Caco-2 (cell line): Measurements from ENCODE around the gene ACTA1. TPM values are rescaled to one million over a fixed set of nuclear protein-coding genes. Genes with fewer than 3 reads are reported as not detected.

ENCODE experiments used
- BruUV-seq: library from RNA; stranded (reverse); fragments of 400-500 nt; replicated peaks from 2 replicates; lab custom pipeline; 2021; lab: Mats Ljungman, UMichigan
- CTCF ChIA-PET: fragments of 300-600 bp; sonication (Branson Sonifier 250); formaldehyde crosslinking; loops from one replicate; lab custom pipeline; 2022; ENCODE audit warnings: antibody characterized with exemption; lab: Charles Lee
- POLR2A ChIA-PET: fragments of 300-600 bp; sonication (Branson Sonifier 250); formaldehyde crosslinking; loops from one replicate; lab custom pipeline; 2022; ENCODE audit warnings: antibody characterized with exemption; lab: Charles Lee
- DNase-seq, 2 experiments: peaks; one replicate each; pipeline versions ENCODE4 v3.0.0 to v3.0.0-alpha.2; 2020 to 2022
- H3K27me3 ChIP-seq: replicated peaks from 2 replicates; pipeline ENCODE4 v1.6.0; 2011; ENCODE audit warnings: low read length; ENCODE audit not compliant: control insufficient read depth, insufficient read depth
- H3K36me3 ChIP-seq: 2 replicates; pipeline ENCODE4 v1.5.1; 2011; ENCODE audit warnings: low read length; ENCODE audit not compliant: control insufficient read depth, insufficient read depth
- H3K4me1 ChIP-seq: fragments of 250-450 bp; sonication (Bioruptor Pico); 2 replicates; pipeline ENCODE4 v1.5.1; 2020; ENCODE audit warnings: mild to moderate bottlenecking
- H3K4me3 ChIP-seq: 2 replicates; pipeline ENCODE4 v1.5.1; 2011; ENCODE audit warnings: low read depth, mild to moderate bottlenecking, control low read depth, low read length
- H3K9me3 ChIP-seq: fragments of 250-450 bp; sonication (Bioruptor Pico); 2 replicates; pipeline ENCODE4 v1.5.1; 2020; ENCODE audit warnings: mild to moderate bottlenecking, moderate library complexity
- H3K27ac Mint-ChIP-seq: one replicate; pipeline ENCODE4 v1.8.0; 2022; ENCODE audit warnings: mixed read lengths; ENCODE audit not compliant: unreplicated experiment
- H3K27me3 Mint-ChIP-seq: one replicate; pipeline ENCODE4 v1.8.0; 2022; ENCODE audit warnings: mixed read lengths; ENCODE audit not compliant: insufficient read depth, unreplicated experiment
- H3K36me3 Mint-ChIP-seq: one replicate; pipeline ENCODE4 v1.8.0; 2022; ENCODE audit warnings: mild to moderate bottlenecking, mixed read lengths; ENCODE audit not compliant: insufficient read depth, unreplicated experiment
- H3K4me1 Mint-ChIP-seq: one replicate; pipeline ENCODE4 v1.8.0; 2022; ENCODE audit warnings: low read depth, mixed read lengths; ENCODE audit not compliant: unreplicated experiment
- H3K4me3 Mint-ChIP-seq: one replicate; pipeline ENCODE4 v1.8.0; 2022; ENCODE audit warnings: mild to moderate bottlenecking, moderate library complexity, mixed read lengths; ENCODE audit not compliant: unreplicated experiment
- H3K9me3 Mint-ChIP-seq: one replicate; pipeline ENCODE4 v1.8.0; 2022; ENCODE audit warnings: mixed read lengths; ENCODE audit not compliant: unreplicated experiment
- intact Hi-C: fragments of 100-400 bp; cut with micrococcal nuclease; formaldehyde crosslinking; loops from one replicate; pipeline ENCODE4 v1.10.0; 2022; ENCODE audit not compliant: unreplicated experiment
- total RNA-seq: library from RNA; stranded (reverse); gene quantifications from 2 replicates; pipeline ENCODE4 v1.2.3, GENCODE V29; 2022
- TF ChIP-seq, protein P1 (sequence below), 2 experiments: fragments of 200-600 bp in 1 of 2; IDR thresholded peaks; 1 replicate in 1 of 2; 2 replicates in 1 of 2; pipeline versions ENCODE4 v1.5.1 to v1.8.0; 2011 to 2022; ENCODE audit warnings: antibody characterized with exemption in 1 of 2, control low read depth in 1 of 2, inconsistent platforms in 1 of 2, low read depth in 1 of 2, low read length in 1 of 2, mild to moderate bottlenecking in 1 of 2, moderate library complexity in 1 of 2; ENCODE audit not compliant: insufficient read depth in 1 of 2, severe bottlenecking in 1 of 2, unreplicated experiment in 1 of 2

ACTA1 gene
- total RNA-seq, 1 experiment from 2014 or later, result 5.1 TPM

DNA sequence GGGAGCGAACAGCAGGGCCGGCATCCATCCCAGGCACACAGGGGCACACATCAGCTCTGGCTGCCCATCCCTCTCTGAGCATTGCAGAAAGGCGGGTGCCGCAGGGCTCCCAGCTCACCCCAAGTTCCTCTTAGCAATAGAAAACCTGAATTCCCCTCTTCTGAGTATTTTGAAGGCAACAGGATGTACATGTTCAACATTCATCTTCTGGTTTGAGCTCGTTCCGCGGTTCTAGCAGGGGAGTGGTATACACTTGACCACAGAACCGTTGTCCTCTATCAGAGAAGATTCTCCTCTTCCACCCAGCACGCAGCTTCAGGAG lies 23.6 kb downstream of the ACTA1 start:
- H3K4me3 Mint-ChIP-seq, result no peak overlapping the region
- Histone ChIP-seq H3K36me3 (no peaks in the 10 kb centered on the region), H3K9me3 (no peaks in the 10 kb centered on the region), H3K4me3 (no peak overlapping the region), H3K27me3 (no peaks in the 10 kb centered on the region), H3K4me1 (peaks cover 15% of the 10 kb centered on the region)
- TF ChIP-seq, protein P1, sequence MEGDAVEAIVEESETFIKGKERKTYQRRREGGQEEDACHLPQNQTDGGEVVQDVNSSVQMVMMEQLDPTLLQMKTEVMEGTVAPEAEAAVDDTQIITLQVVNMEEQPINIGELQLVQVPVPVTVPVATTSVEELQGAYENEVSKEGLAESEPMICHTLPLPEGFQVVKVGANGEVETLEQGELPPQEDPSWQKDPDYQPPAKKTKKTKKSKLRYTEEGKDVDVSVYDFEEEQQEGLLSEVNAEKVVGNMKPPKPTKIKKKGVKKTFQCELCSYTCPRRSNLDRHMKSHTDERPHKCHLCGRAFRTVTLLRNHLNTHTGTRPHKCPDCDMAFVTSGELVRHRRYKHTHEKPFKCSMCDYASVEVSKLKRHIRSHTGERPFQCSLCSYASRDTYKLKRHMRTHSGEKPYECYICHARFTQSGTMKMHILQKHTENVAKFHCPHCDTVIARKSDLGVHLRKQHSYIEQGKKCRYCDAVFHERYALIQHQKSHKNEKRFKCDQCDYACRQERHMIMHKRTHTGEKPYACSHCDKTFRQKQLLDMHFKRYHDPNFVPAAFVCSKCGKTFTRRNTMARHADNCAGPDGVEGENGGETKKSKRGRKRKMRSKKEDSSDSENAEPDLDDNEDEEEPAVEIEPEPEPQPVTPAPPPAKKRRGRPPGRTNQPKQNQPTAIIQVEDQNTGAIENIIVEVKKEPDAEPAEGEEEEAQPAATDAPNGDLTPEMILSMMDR (IDR thresholded peaks at IDR 0.05; ENCODE audit: insufficient read depth in 1 of 2, low read depth in 1 of 2, low read length in 1 of 2, severe bottlenecking in 1 of 2, unreplicated experiment in 1 of 2), result no peak
- H3K27ac Mint-ChIP-seq, result no peak overlapping the region
- H3K9me3 Mint-ChIP-seq, result no peaks in the 10 kb centered on the region
- intact Hi-C loops, result no loop called here
- CTCF ChIA-PET, result interaction anchor here (1.5 kb wide), 1 partner anchor 11 kb away, joined by 6 read pairs; no protein-coding TSS in a partner anchor
- POLR2A ChIA-PET, result interaction anchor here (0.6 kb wide), 1 partner anchor 137 kb away, joined by 7 read pairs; no protein-coding TSS in a partner anchor
- peaks cover 14% of the 10 kb centered on the region for H3K4me1 Mint-ChIP-seq
- DNase-seq, result no peak
- H3K36me3 Mint-ChIP-seq, result peaks cover 4% of the 10 kb centered on the region
- BruUV-seq, result no TSS peak
- peaks cover 3% of the 10 kb centered on the region for H3K27me3 Mint-ChIP-seq

DNA sequence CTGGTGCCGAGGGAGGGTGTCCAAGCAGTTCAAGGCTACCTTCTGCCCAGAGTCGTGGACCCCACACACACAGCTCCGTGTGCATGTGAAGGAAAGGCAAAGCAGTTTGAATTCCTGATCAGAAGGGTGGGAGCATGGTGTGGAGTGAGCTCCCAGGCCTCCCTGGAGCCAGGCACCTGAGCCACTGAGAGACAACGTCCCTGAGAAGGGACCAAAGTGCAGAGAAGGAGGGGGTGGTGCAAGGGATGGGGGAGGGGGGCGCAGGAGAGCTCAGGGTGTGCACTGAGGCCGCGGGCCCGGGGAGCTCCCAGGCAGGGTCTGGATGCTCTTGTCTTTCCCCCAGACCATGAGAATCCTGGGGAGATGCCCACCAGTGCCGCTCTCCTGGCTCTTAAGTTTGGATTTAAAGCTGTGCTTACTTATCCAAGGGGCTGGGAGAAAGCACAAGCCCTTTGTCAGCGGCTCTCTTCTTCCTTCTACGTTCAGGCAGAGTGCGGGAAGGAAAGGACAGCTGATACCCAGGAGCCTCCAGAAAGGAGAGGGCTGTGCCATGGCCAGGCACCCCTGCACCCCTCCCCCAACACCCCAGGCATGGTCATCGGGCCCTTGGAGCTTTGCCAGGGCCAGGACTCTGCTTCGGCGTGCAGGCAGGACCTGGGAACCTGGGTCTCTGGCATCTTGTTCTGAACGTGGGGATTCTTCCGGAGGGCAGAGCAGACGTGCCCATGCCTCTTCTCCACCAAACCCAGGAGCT lies 24.1 kb downstream of the ACTA1 start:
- Histone ChIP-seq H3K4me3 (no peak overlapping the region), H3K27me3 (no peaks in the 10 kb centered on the region), H3K9me3 (no peaks in the 10 kb centered on the region), H3K36me3 (no peaks in the 10 kb centered on the region), H3K4me1 (peaks cover 15% of the 10 kb centered on the region)
- Mint-ChIP-seq H3K9me3 (no peaks in the 10 kb centered on the region), H3K4me3 (no peak overlapping the region), H3K27ac (no peak overlapping the region), H3K27me3 (peaks cover 3% of the 10 kb centered on the region), H3K4me1 (peaks cover 14% of the 10 kb centered on the region), H3K36me3 (peaks cover 4% of the 10 kb centered on the region)
- no TSS peak for BruUV-seq
- ChIA-PET CTCF (interaction anchor here (0.6 to 1.5 kb wide), 2 partner anchors 11 to 111 kb away, joined by 3 to 6 read pairs; no protein-coding TSS in a partner anchor), POLR2A (interaction anchor here (0.6 kb wide), 1 partner anchor 136 kb away, joined by 7 read pairs; no protein-coding TSS in a partner anchor)
- no peak for DNase-seq
- TF ChIP-seq, protein P1 (IDR thresholded peaks at IDR 0.05; ENCODE audit: insufficient read depth in 1 of 2, low read depth in 1 of 2, low read length in 1 of 2, severe bottlenecking in 1 of 2, unreplicated experiment in 1 of 2), result no peak
- intact Hi-C loops, result no loop called here

DNA sequence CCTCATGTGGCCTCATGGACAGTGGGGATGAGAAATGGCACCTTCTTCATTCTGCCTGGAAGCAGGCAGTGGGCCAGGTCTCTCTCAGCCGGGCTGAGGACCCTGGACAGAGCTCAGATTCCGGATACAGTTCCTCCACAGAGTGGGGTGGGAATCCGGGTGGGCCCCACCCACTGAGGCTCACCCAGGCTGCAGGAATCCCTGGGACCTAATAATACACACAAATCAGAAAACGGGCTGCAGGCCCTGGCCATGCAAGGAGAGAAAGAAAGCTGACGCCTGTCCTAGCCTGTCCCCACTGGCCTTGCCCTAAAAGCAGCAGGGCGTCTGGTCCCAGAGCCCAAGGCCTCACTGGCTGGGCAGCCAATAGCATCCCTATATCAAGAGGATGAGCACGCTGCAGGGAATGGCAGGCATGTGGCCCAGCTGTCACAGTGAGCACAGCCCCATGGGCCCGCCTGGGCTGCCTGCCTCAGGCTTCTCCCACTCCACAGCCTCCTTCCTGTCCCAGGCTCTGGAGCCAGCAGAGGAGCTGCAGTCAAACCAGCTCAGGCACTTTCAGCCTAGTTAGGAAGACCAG lies 25.3 kb downstream of the ACTA1 start:
- no TSS peak for BruUV-seq
- intact Hi-C loops, result no loop called here

More for the DNA sequence above, 25.3 kb downstream of the ACTA1 start:
- H3K4me3 ChIP-seq, result no peak overlapping the region
- Mint-ChIP-seq H3K4me1 (peaks cover 14% of the 10 kb centered on the region), H3K9me3 (no peaks in the 10 kb centered on the region), H3K27ac (no peak overlapping the region), H3K27me3 (peaks cover 2% of the 10 kb centered on the region), H3K4me3 (no peak overlapping the region), H3K36me3 (peaks cover 4% of the 10 kb centered on the region)
- POLR2A ChIA-PET, result no interaction called here
- peaks cover 15% of the 10 kb centered on the region for H3K4me1 ChIP-seq
- peak; percentile 40 to 62 for DNase-seq
- no peaks in the 10 kb centered on the region for H3K9me3 ChIP-seq
- TF ChIP-seq, protein P1 (IDR thresholded peaks at IDR 0.05; ENCODE audit: insufficient read depth in 1 of 2, low read depth in 1 of 2, low read length in 1 of 2, severe bottlenecking in 1 of 2, unreplicated experiment in 1 of 2), result no peak
- no peaks in the 10 kb centered on the region for H3K27me3 ChIP-seq
- CTCF ChIA-PET, result interaction anchor here (1.4 kb wide), 1 partner anchor 12 kb away, joined by 4 read pairs; no protein-coding TSS in a partner anchor
- no peaks in the 10 kb centered on the region for H3K36me3 ChIP-seq
